GM19397 (cell line): ENCODE measurements around the gene B3GNT4.
"Not testable (repeated sequence)": the region's sequence is repeated elsewhere in the genome, so short reads cannot be mapped to it uniquely, and the experiment has no call there.

Experiments
- ATAC-seq: cut with Tn5 transposase; IDR thresholded peaks from one replicate; pipeline ENCODE4 v1.9.1; 2021; ENCODE audit warnings: mild to moderate bottlenecking, moderate library complexity; ENCODE audit not compliant: unreplicated experiment

Gene B3GNT4

DNA sequence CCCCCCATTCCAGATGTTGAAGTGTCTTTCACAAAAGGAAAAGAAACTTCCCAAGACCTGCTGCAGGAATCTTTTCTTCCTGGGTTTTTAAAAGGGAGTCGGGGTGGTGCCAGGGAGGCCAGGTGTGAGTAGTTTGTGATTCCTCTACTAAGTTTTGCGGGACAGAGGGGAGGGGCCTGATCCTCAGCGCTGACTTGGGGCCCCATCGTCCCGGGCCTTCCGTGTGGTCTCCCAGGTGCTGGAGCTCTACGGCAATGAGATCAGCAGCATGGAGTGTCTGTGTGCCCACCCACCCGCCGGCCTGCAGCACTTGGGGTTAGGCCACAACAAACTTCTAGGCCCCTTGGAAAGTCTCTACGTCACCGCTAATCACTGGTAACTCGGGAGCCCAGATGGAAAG, 16.0 kb upstream of the B3GNT4 start:
- ATAC-seq = no peak

GRCh38 chr12:122189626-122190475, 13.7 kb upstream of the B3GNT4 start:
- no peak for ATAC-seq

DNA sequence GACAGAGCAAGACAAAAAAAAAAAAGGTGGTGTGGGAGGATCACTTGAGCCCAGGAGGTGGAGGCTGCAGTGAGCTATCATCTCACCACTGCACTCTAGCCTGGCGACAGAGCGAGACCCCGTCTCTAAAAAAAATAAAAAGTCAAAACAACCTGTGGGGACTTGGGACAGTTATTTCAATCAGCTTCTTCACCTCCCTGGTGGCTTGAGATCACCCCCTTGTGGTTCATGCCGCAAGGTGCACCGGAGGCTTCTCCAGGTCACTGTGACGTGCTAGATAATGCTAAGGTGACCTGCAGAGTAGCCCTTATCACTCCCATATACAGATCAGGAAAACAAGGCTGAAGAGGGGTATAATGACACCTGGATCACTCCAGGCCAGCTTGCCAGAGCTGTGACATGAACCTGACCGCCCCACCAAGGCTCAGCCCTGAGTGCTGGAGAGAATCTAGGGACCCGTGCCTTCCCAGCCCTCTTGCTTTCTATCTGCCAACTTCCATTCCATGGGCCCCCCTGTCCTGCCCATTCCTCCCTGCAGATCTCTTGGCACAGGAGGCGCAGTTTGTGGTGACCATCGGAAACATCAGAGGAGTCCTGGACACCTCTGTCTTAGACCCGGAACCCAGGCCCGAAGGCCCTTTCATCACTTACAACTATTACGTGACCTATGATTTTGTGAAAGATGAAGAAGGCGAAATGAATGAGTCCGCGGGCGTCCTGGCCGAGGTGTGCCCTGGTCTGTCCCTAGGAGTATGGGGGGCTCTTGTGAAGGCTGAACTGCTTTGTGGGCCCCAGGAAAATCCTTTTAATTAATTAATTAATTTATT, 12.5 kb upstream of the B3GNT4 start:
- no peak for ATAC-seq

- no peak for ATAC-seq
These were observed 11.1 kb upstream of the B3GNT4 start for GRCh38 chr12:122192441-122192840.

DNA sequence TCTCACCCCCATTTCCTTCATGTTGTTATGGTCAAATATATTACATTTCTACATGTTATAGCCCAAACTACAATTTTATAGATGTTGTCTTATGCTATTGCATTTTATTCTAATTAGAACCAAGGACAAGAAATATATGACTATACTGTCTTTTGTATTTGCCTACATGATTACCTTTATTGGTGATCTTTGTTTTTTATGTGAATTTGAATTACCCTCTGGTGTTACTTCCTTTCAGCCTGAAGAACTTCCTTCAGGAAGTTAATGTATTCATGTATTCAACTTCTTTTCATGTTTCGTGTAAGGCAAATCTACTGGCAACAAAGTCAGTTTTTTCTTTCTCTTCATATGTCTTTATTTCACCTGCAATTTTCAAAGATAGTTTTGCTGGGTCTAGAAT, 8.7 kb upstream of the B3GNT4 start:
- ATAC-seq = no peak

- no peak for ATAC-seq
These were observed 8.1 kb upstream of the B3GNT4 start for GRCh38 chr12:122195405-122195804.

- no peak for ATAC-seq
These were observed 5.9 kb upstream of the B3GNT4 start for GRCh38 chr12:122197612-122197966.

DNA sequence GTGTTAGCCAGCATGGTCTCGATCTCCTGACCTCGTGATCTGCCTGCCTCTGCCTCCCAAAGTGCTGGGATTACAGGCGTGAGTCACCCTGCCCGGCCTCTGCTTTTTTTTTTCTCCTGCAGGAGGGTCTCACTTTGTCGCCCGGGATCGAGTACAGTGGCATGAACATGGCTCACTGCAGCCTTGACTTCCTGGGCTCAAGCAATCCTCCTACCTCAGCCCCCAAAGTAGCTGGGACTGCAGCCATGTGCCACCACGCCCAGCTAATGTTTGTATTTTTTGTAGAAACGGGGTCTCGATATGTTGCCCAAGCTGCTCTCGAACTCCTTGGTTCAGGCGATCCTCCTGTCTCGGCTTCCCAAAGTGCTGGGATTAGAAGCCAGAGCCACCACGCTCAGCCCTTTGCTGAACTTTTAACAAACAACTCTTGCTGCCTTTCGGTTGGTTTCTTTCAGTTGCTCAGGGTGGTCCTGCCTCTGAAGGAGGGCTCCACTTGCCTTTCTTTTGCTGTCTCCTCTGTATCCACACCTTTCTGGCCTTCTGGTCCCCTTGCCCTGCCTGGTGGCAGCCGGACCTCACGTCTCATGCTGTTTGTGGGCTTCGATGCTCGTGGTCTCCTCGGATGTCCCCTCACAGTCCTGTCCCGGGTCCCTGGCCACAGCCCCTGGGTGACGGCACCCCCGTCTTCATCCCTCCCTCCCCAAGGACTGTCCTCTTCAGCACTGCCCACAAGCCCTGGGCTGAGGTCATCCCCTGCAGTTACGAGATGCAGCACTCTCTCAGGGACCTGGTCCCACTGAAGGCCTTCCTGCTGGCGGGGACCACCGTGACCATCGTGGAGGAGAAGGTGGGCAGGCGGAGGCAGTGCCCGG, 3.8 kb upstream of the B3GNT4 start:
- no peak for ATAC-seq

GRCh38 chr12:122200541-122201175, 2.9 kb upstream of the B3GNT4 start:
- ATAC-seq = no peak

DNA sequence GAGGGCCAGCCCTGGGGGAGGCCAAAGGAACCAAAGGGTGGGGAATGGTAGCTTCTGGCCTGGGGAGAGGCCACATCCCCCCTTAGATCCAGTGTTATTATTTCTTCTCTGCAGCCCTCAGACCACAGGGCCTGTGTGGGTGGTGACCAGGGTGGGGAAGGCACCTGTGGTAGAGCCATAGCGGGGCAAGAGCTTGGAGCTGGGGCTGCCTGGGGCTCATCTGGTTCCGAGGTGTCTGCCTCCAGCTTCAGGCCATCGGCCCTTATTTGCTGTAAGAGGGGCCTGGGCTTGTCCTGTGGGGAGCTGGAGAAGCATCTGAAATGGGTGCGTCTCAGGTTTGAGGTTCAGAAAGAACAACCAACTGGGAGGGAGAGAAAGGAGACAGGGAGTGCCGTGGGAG, 2.1 kb upstream of the B3GNT4 start:
- no peak for ATAC-seq

DNA sequence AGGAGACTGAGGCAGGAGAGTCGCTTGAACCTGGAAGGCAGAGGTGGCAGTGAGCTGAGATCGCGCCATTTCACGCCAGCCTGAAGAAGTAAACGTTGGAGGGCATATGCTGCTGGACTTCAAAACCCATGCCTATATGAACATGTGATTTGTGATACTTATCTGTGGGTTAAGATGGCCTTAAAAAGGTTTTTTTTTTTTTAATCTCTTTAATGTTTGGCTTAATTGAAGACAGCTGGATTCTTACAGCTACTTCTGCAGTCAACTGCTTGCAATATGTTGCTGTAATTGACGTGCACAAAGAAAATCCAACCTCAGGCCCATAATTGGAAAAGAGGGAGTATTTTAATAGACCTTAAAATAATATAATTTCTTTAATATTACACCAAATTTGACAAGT, 1.5 kb upstream of the B3GNT4 start:
- ATAC-seq = no peak

GRCh38 chr12:122202811-122203210, 698 bp upstream of the B3GNT4 start:
- not testable (repeated sequence) for ATAC-seq

- ATAC-seq = no peak
These were observed 901 bp downstream of the B3GNT4 start for GRCh38 chr12:122204167-122205052.

GRCh38 chr12:122205053-122205925, 1.8 kb downstream of the B3GNT4 start:
- ATAC-seq = no peak

DNA sequence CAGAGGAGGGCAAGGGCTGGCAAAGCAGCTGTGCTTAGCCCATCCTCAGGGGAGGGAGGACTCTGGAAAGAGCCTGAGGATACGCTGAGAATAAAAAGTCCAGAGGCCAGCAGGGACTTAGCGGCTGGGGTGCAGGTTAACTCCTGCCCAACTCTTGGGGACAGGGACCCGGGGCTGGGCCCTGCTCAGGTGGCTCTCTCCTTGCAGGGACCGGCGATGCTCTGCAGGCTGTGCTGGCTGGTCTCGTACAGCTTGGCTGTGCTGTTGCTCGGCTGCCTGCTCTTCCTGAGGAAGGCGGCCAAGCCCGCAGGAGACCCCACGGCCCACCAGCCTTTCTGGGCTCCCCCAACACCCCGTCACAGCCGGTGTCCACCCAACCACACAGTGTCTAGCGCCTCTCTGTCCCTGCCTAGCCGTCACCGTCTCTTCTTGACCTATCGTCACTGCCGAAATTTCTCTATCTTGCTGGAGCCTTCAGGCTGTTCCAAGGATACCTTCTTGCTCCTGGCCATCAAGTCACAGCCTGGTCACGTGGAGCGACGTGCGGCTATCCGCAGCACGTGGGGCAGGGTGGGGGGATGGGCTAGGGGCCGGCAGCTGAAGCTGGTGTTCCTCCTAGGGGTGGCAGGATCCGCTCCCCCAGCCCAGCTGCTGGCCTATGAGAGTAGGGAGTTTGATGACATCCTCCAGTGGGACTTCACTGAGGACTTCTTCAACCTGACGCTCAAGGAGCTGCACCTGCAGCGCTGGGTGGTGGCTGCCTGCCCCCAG, 2.8 kb downstream of the B3GNT4 start:
- ATAC-seq = no peak

- ATAC-seq = no peak
These were observed 3.5 kb downstream of the B3GNT4 start for GRCh38 chr12:122206976-122207375.

GRCh38 chr12:122207391-122207790, 3.9 kb downstream of the B3GNT4 start:
- no peak for ATAC-seq
